Measurements from ENCODE around the gene NFIL3. TPM values are rescaled to one million over a fixed set of nuclear protein-coding genes. Genes with fewer than 3 reads are reported as not detected.

NFIL3 gene
- total and polyA plus RNA-seq, 2 of the 4 experiments (the other 2 are of a cell fraction), result 27.6 to 27.7 TPM

DNA sequence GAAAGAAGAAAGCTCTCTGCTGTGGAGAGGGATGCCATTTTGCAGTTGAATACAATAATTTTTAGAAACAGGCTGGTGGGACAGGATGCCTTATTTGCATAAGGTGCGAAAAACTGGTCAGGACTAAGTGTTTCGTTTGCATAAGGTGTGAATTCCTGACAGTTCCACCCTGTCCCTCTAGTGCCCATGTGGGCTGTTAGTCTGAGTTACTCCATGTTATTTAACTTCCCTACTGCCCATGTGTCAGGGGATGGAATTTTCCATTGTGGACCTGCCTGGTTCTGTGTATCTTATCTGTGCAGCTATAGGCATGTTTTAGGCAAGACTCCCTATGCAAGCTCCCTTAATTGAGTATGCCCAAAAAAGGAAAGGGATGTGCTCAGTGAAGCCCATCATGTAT, 35.3 kb upstream of the NFIL3 start:
- dilution Hi-C loops (cut with HindIII; ENCODE audit: low sequenced_read_pairs, unreplicated experiment) (no loop called here), intact Hi-C loops (cut with micrococcal nuclease) (no loop called here), in situ Hi-C loops (cut with MboI; ENCODE audit: low sequenced_read_pairs) (no loop called here)
- H2BK120ac ChIP-seq (ENCODE audit: low read depth, low read length), result no peak overlapping the region
- no peak overlapping the region for H2BK20ac ChIP-seq (ENCODE audit: low read depth, low read length)
- H2AFZ ChIP-seq (replicated peaks; ENCODE audit: low read length, poor library complexity), result no peak overlapping the region
- H3K9ac ChIP-seq (ENCODE audit: low read depth, low read length), result no peak overlapping the region
- no peaks in the 10 kb centered on the region for H3K36me3 ChIP-seq (ENCODE audit: control insufficient read depth, insufficient read depth, low read length)
- no peaks in the 10 kb centered on the region for H3K4me1 ChIP-seq (ENCODE audit: control insufficient read depth, insufficient read depth, low read length)
- H3K79me1 ChIP-seq (ENCODE audit: low read depth in 1 of 2, low read length in 2 of 2), result no peaks in the 10 kb centered on the region
- H4K91ac ChIP-seq (ENCODE audit: insufficient read depth, low read depth, low read length), result no peak overlapping the region
- no peak overlapping the region for H3K56ac ChIP-seq (ENCODE audit: extremely low read depth, insufficient read depth, low read length)
- no peak overlapping the region for H2AK9ac ChIP-seq (replicated peaks; ENCODE audit: low read depth, low read length, poor library complexity)
- H3K4ac ChIP-seq (ENCODE audit: low read depth, low read length), result no peak overlapping the region
- H3K9me3 ChIP-seq (ENCODE audit: control insufficient read depth, insufficient read depth, low read length), result no peaks in the 10 kb centered on the region
- TF ChIP-seq MXI1 (IDR thresholded peaks at IDR 0.05; ENCODE audit: borderline replicate concordance, low read depth, low read length) (no peak), POLR2A (IDR thresholded peaks at IDR 0.05; ENCODE audit: low read depth, low read length) (no peak), RAD21 (IDR thresholded peaks at IDR 0.05; ENCODE audit: low read length) (no peak), MAZ (IDR thresholded peaks at IDR 0.05; ENCODE audit: borderline replicate concordance, low read depth, low read length) (no peak), SMC3 (IDR thresholded peaks at IDR 0.05; ENCODE audit: low read depth, low read length) (no peak), RFX5 (IDR thresholded peaks at IDR 0.05; ENCODE audit: low read depth, low read length) (no peak), NFE2L2 (IDR thresholded peaks at IDR 0.05; ENCODE audit: low read depth, low read length) (no peak)
- TF ChIP-seq, protein P1, sequence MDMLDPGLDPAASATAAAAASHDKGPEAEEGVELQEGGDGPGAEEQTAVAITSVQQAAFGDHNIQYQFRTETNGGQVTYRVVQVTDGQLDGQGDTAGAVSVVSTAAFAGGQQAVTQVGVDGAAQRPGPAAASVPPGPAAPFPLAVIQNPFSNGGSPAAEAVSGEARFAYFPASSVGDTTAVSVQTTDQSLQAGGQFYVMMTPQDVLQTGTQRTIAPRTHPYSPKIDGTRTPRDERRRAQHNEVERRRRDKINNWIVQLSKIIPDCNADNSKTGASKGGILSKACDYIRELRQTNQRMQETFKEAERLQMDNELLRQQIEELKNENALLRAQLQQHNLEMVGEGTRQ (IDR thresholded peaks at IDR 0.05; ENCODE audit: low read depth, low read length), result no peak
- TF ChIP-seq, protein P2, sequence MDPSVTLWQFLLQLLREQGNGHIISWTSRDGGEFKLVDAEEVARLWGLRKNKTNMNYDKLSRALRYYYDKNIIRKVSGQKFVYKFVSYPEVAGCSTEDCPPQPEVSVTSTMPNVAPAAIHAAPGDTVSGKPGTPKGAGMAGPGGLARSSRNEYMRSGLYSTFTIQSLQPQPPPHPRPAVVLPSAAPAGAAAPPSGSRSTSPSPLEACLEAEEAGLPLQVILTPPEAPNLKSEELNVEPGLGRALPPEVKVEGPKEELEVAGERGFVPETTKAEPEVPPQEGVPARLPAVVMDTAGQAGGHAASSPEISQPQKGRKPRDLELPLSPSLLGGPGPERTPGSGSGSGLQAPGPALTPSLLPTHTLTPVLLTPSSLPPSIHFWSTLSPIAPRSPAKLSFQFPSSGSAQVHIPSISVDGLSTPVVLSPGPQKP (IDR thresholded peaks at IDR 0.05; ENCODE audit: borderline replicate concordance, low read depth, low read length), result no peak
- ChIA-PET POLR2A (ENCODE audit: unreplicated experiment) (interaction anchor here (0.6 kb wide), 2 partner anchors 17 to 72 kb away, joined by 3 to 6 read pairs; no protein-coding TSS in a partner anchor), CTCF (interaction anchor here (0.6 kb wide), 1 partner anchor 219 kb away, joined by 3 read pairs; no protein-coding TSS in a partner anchor)
- DNase-seq, result no peak
- no peak overlapping the region for H4K5ac ChIP-seq (ENCODE audit: low read depth, low read length)
- no peaks in the 10 kb centered on the region for H3K9me1 ChIP-seq (ENCODE audit: insufficient read depth, low read length)
- H3K4me2 ChIP-seq (ENCODE audit: low read depth, low read length), result no peak overlapping the region
- no peak overlapping the region for H2AK5ac ChIP-seq (ENCODE audit: low read depth, low read length)
- no peak overlapping the region for H3K23ac ChIP-seq (ENCODE audit: low read depth, low read length)
- H4K20me1 ChIP-seq (ENCODE audit: insufficient read depth, low read length), result no peaks in the 10 kb centered on the region
- H2BK15ac ChIP-seq (ENCODE audit: low read depth, low read length), result no peak overlapping the region
- no TSS peak for BruUV-seq (replicated peaks)
- ATAC-seq (ENCODE audit: low read depth), result peak; percentile 57; the same call in 1 of the 2 replicates
- no peaks in the 10 kb centered on the region for H3K27me3 ChIP-seq (ENCODE audit: control insufficient read depth, insufficient read depth, low read length)
- H3K18ac ChIP-seq (ENCODE audit: low read depth, low read length), result peak overlapping the region; percentile 23; the same call in 1 of the 2 replicates
- H3K4me3 ChIP-seq (ENCODE audit: insufficient read depth, low read depth, low read length), result no peak overlapping the region
- 0 out of 2 replicates have a peak overlapping the region, but pooled peaks have one; percentile 22 for H3K14ac ChIP-seq (replicated peaks; ENCODE audit: low read depth, low read length)
- WGBS, 2 experiments (ENCODE audit: extremely low coverage in 2 of 2, insufficient read length in 1 of 2), result 100% methylated on average over 1 of the region's 2 CpGs; no CpG with 5 or more reads in 1 of the 2 experiments
- no peak overlapping the region for H3K27ac ChIP-seq (ENCODE audit: insufficient read depth, low read length)
- no peak overlapping the region for H2BK5ac ChIP-seq (ENCODE audit: low read depth, low read length, poor library complexity, severe bottlenecking)
- H4K8ac ChIP-seq (ENCODE audit: low read depth in 2 of 2, low read length in 2 of 2), result no peak overlapping the region
